Suprapubic skin (tissue), 3 donors: ENCODE measurements around the gene CHAD.

Experiments used
- CTCF ChIP-seq, 2 donors: fragments of 200-600 bp in 1 of 2; fragments of 450-650 bp in 1 of 2; sonication (generic) in 1 of 2; IDR thresholded peaks; one replicate each; pipeline ENCODE4 v1.5.1; 2016 to 2019; ENCODE audit warnings: antibody characterized with exemption in 2 of 2, mild to moderate bottlenecking in 1 of 2, moderate library complexity in 1 of 2
- EP300 ChIP-seq: sonication (generic); formaldehyde crosslinking; IDR thresholded peaks from one replicate; pipeline ENCODE4 v1.6.1; 2017; ENCODE audit warnings: antibody characterized with exemption
- POLR2A ChIP-seq, 2 donors: fragments of 450-650 bp; IDR thresholded peaks; one replicate each; pipeline ENCODE4 v1.6.1; 2017; ENCODE audit warnings: antibody characterized with exemption in 2 of 2, mild to moderate bottlenecking in 2 of 2, moderate library complexity in 2 of 2

GRCh38 chr17:50420419-50421112 is 48.1 kb downstream of the CHAD start:
- TF ChIP-seq CTCF (IDR thresholded peaks at IDR 0.05) (no peak), EP300 (no peak), POLR2A (IDR thresholded peaks at IDR 0.05) (no peak)
